Activated CD8-positive, alpha-beta T cell treated with anti-CD3 and anti-CD28 coated beads for 36 hours (primary cell): ENCODE measurements around the gene PRDM10. TPM values are rescaled to one million over a fixed set of nuclear protein-coding genes. Genes with fewer than 3 reads are reported as not detected.

ENCODE experiments used
- ATAC-seq: fragments of 200-7000 bp; cut with Tn5 transposase; one replicate; pipeline ENCODE4 v1.10.0; 2021; ENCODE audit warnings: mild to moderate bottlenecking, moderate library complexity
- CTCF ChIA-PET: fragments of 350-600 bp; sonication (Branson Sonifier 250); formaldehyde crosslinking; loops from one replicate; lab custom pipeline; 2021; ENCODE audit warnings: antibody characterized with exemption; lab: Charles Lee
- POLR2A ChIA-PET: fragments of 350-600 bp; sonication (Branson Sonifier 250); formaldehyde crosslinking; loops from one replicate; lab custom pipeline; 2021; ENCODE audit warnings: antibody characterized with exemption; lab: Charles Lee
- DNase-seq: peaks from one replicate; pipeline ENCODE4 v3.0.0-alpha.2; 2020
- H3K27ac Mint-ChIP-seq: one replicate; pipeline ENCODE4 v1.8.0; 2021; ENCODE audit warnings: mild to moderate bottlenecking, mixed read lengths
- H3K27me3 Mint-ChIP-seq: one replicate; pipeline ENCODE4 v1.8.0; 2021; ENCODE audit warnings: mixed read lengths
- H3K36me3 Mint-ChIP-seq: one replicate; pipeline ENCODE4 v1.8.0; 2021; ENCODE audit warnings: low read depth, mixed read lengths
- H3K4me1 Mint-ChIP-seq: one replicate; pipeline ENCODE4 v1.8.0; 2021; ENCODE audit warnings: low read depth, mixed read lengths
- H3K4me3 Mint-ChIP-seq: one replicate; pipeline ENCODE4 v1.8.0; 2021; ENCODE audit warnings: mild to moderate bottlenecking, moderate library complexity, mixed read lengths
- H3K9me3 Mint-ChIP-seq: one replicate; pipeline ENCODE4 v1.8.0; 2021; ENCODE audit warnings: mixed read lengths
- CTCF ChIP-seq: fragments of 200-600 bp; IDR thresholded peaks from one replicate; pipeline ENCODE4 v1.8.0; 2022; ENCODE audit warnings: antibody characterized with exemption, mild to moderate bottlenecking
- intact Hi-C: fragments of 100-400 bp; cut with micrococcal nuclease; formaldehyde crosslinking; loops from one replicate; pipeline ENCODE4 v1.10.0; 2022
- total RNA-seq, 2 experiments: library from RNA; stranded (reverse); gene quantifications; one replicate each; pipeline ENCODE4 v1.2.3, GENCODE V29; 2021

The PRDM10 gene
- total RNA-seq, 2 experiments from 2014 or later, result 15.6 to 18.8 TPM

GRCh38 chr11:130043575-130043974 is 40.9 kb upstream of the PRDM10 start:
- H3K9me3 Mint-ChIP-seq, result no peaks in the 10 kb centered on the region

GRCh38 chr11:130042093-130042591 is 39.5 kb upstream of the PRDM10 start:
- Mint-ChIP-seq H3K27me3 (peaks cover 5% of the 10 kb centered on the region), H3K4me3 (no peak overlapping the region), H3K36me3 (no peaks in the 10 kb centered on the region), H3K4me1 (no peaks in the 10 kb centered on the region), H3K9me3 (no peaks in the 10 kb centered on the region), H3K27ac (no peak overlapping the region)
- no peak for TF ChIP-seq CTCF
- ChIA-PET CTCF (no interaction called here), POLR2A (no interaction called here)
- no peak for ATAC-seq
- DNase-seq, result no peak
- intact Hi-C loops, result no loop called here

More at GRCh38 chr11:130043575-130043974, 40.9 kb upstream of the PRDM10 start:
- TF ChIP-seq CTCF, result no peak
- intact Hi-C loops, result no loop called here
- DNase-seq (no peak), ATAC-seq (no peak)
- CTCF ChIA-PET, result no interaction called here
- H3K36me3 Mint-ChIP-seq, result no peaks in the 10 kb centered on the region
- H3K4me1 Mint-ChIP-seq, result no peaks in the 10 kb centered on the region
- no peak overlapping the region for H3K4me3 Mint-ChIP-seq
- H3K27me3 Mint-ChIP-seq, result peaks cover 5% of the 10 kb centered on the region
- no peak overlapping the region for H3K27ac Mint-ChIP-seq
- POLR2A ChIA-PET, result no interaction called here

- Mint-ChIP-seq H3K27ac (no peak overlapping the region), H3K36me3 (no peaks in the 10 kb centered on the region), H3K4me1 (no peaks in the 10 kb centered on the region), H3K9me3 (no peaks in the 10 kb centered on the region), H3K4me3 (no peak overlapping the region), H3K27me3 (peaks cover 5% of the 10 kb centered on the region)
- DNase-seq (no peak), ATAC-seq (no peak)
- no peak for TF ChIP-seq CTCF
- intact Hi-C loops, result no loop called here
- CTCF ChIA-PET, result no interaction called here
- POLR2A ChIA-PET, result no interaction called here
Observed at GRCh38 chr11:130040281-130040940, 37.8 kb upstream of the PRDM10 start.

- no peak overlapping the region for H3K4me3 Mint-ChIP-seq
- H3K27me3 Mint-ChIP-seq, result peaks cover 2% of the 10 kb centered on the region
- POLR2A ChIA-PET, result no interaction called here
- no peaks in the 10 kb centered on the region for H3K36me3 Mint-ChIP-seq
- DNase-seq (no peak), ATAC-seq (no peak)
- TF ChIP-seq CTCF, result no peak
- H3K9me3 Mint-ChIP-seq, result no peaks in the 10 kb centered on the region
- intact Hi-C loops, result no loop called here
- H3K4me1 Mint-ChIP-seq, result no peaks in the 10 kb centered on the region
- CTCF ChIA-PET, result no interaction called here
- H3K27ac Mint-ChIP-seq, result no peak overlapping the region
Observed at GRCh38 chr11:130037881-130038585, 35.4 kb upstream of the PRDM10 start.

GRCh38 chr11:130037058-130037457 is 34.4 kb upstream of the PRDM10 start:
- intact Hi-C loops, result no loop called here
- ChIA-PET CTCF (no interaction called here), POLR2A (no interaction called here)
- H3K4me3 Mint-ChIP-seq, result no peak overlapping the region
- no peaks in the 10 kb centered on the region for H3K4me1 Mint-ChIP-seq
- no peaks in the 10 kb centered on the region for H3K9me3 Mint-ChIP-seq
- no peaks in the 10 kb centered on the region for H3K36me3 Mint-ChIP-seq
- no peak overlapping the region for H3K27ac Mint-ChIP-seq
- no peak for TF ChIP-seq CTCF
- DNase-seq, result no peak
- H3K27me3 Mint-ChIP-seq, result peaks cover 2% of the 10 kb centered on the region
- no peak for ATAC-seq
